ENCODE measurements around the gene ABHD12B. TPM values are rescaled to one million over a fixed set of nuclear protein-coding genes. Genes with fewer than 3 reads are reported as not detected.
A peak's percentile ranks its signal among the peaks of the same experiment; 100 is the strongest.
"Not testable (repeated sequence)": the region's sequence is repeated elsewhere in the genome, so short reads cannot be mapped to it uniquely, and the experiment has no call there.

The ABHD12B gene
- total RNA-seq, 2 donors from 2014 or later = 0.80 to 55.0 TPM

- Mint-ChIP-seq H3K9me3 (no peaks in the 10 kb centered on the region), H3K27ac (no peak overlapping the region), H3K27me3 (ENCODE audit: insufficient read depth) (peaks cover 2% of the 10 kb centered on the region), H3K4me3 (no peak overlapping the region), H3K4me1 (peaks cover 22% of the 10 kb centered on the region), H3K36me3 (ENCODE audit: low read depth) (peaks cover 2% of the 10 kb centered on the region)
- Histone ChIP-seq H3K9me3 (ENCODE audit: control insufficient read depth, low read length) (no peaks in the 10 kb centered on the region), H3K27me3 (ENCODE audit: control insufficient read depth, insufficient read depth, low read length, poor library complexity, severe bottlenecking) (no peaks in the 10 kb centered on the region), H3K27ac (ENCODE audit: low read depth, low read length) (no peak overlapping the region), H3K36me3 (ENCODE audit: control insufficient read depth, insufficient read depth, low read length) (no peaks in the 10 kb centered on the region), H3K9ac (ENCODE audit: extremely low read depth, low read length, poor library complexity, severe bottlenecking) (no peak overlapping the region), H3K4me1 (ENCODE audit: control insufficient read depth, insufficient read depth, low read length) (no peaks in the 10 kb centered on the region), H3K4me3 (ENCODE audit: low read length) (no peak overlapping the region)
- no peak for TF ChIP-seq CTCF (conservative IDR thresholded peaks at IDR 0.05)
- 100% methylated on average over 1 of the region's 1 CpG; no CpG with 5 or more reads in 1 of the 2 experiments for WGBS, 2 experiments (ENCODE audit: insufficient coverage in 1 of 2, insufficient read length in 1 of 2)
- no peak for DNase-seq
These were observed 12.0 kb downstream of the ABHD12B start for GRCh38 chr14:50883827-50884197.

GRCh38 chr14:50887476-50887875 is 15.6 kb downstream of the ABHD12B start:
- H3K27ac Mint-ChIP-seq = no peak overlapping the region
- no peaks in the 10 kb centered on the region for H3K9me3 ChIP-seq (ENCODE audit: control insufficient read depth, low read length)
- no peaks in the 10 kb centered on the region for H3K9me3 Mint-ChIP-seq
- H3K4me1 Mint-ChIP-seq = peaks cover 25% of the 10 kb centered on the region
- no peaks in the 10 kb centered on the region for H3K4me1 ChIP-seq (ENCODE audit: control insufficient read depth, insufficient read depth, low read length)
- H3K27ac ChIP-seq (ENCODE audit: low read depth, low read length) = no peak overlapping the region
- no peaks in the 10 kb centered on the region for H3K36me3 ChIP-seq (ENCODE audit: control insufficient read depth, insufficient read depth, low read length)
- no peaks in the 10 kb centered on the region for H3K27me3 ChIP-seq (ENCODE audit: control insufficient read depth, insufficient read depth, low read length, poor library complexity, severe bottlenecking)
- H3K4me3 ChIP-seq (ENCODE audit: low read length) = no peak overlapping the region
- TF ChIP-seq CTCF (conservative IDR thresholded peaks at IDR 0.05) = no peak
- no peak overlapping the region for H3K9ac ChIP-seq (ENCODE audit: extremely low read depth, low read length, poor library complexity, severe bottlenecking)
- no peak for DNase-seq
- peaks cover 2% of the 10 kb centered on the region for H3K27me3 Mint-ChIP-seq (ENCODE audit: insufficient read depth)
- peaks cover 4% of the 10 kb centered on the region for H3K36me3 Mint-ChIP-seq (ENCODE audit: low read depth)
- no peak overlapping the region for H3K4me3 Mint-ChIP-seq

GRCh38 chr14:50892255-50892654 is 20.4 kb downstream of the ABHD12B start:
- H3K4me1 ChIP-seq (ENCODE audit: control insufficient read depth, insufficient read depth, low read length) = peaks cover 2% of the 10 kb centered on the region
- Mint-ChIP-seq H3K27me3 (ENCODE audit: insufficient read depth) (peaks cover 2% of the 10 kb centered on the region), H3K9me3 (peaks cover 3% of the 10 kb centered on the region), H3K4me1 (peaks cover 34% of the 10 kb centered on the region), H3K27ac (peak overlapping the region; percentile 68), H3K36me3 (ENCODE audit: low read depth) (peaks cover 4% of the 10 kb centered on the region), H3K4me3 (no peak overlapping the region)
- H3K27ac ChIP-seq (ENCODE audit: low read depth, low read length) = no peak overlapping the region
- peak; percentile 86 for DNase-seq
- H3K36me3 ChIP-seq (ENCODE audit: control insufficient read depth, insufficient read depth, low read length) = no peaks in the 10 kb centered on the region
- no peaks in the 10 kb centered on the region for H3K27me3 ChIP-seq (ENCODE audit: control insufficient read depth, insufficient read depth, low read length, poor library complexity, severe bottlenecking)
- TF ChIP-seq CTCF (conservative IDR thresholded peaks at IDR 0.05) = no peak
- no peak overlapping the region for H3K4me3 ChIP-seq (ENCODE audit: low read length)
- WGBS, 2 experiments (ENCODE audit: insufficient coverage in 1 of 2, insufficient read length in 1 of 2) = 60% methylated on average over 5 of the region's 5 CpGs; no CpG with 5 or more reads in 1 of the 2 experiments
- no peaks in the 10 kb centered on the region for H3K9me3 ChIP-seq (ENCODE audit: control insufficient read depth, low read length)
- H3K9ac ChIP-seq (ENCODE audit: extremely low read depth, low read length, poor library complexity, severe bottlenecking) = no peak overlapping the region

GRCh38 chr14:50896421-50896820 is 24.6 kb downstream of the ABHD12B start:
- not testable (repeated sequence) for H3K27me3 Mint-ChIP-seq (ENCODE audit: insufficient read depth); H3K9me3 Mint-ChIP-seq; DNase-seq; H3K9ac ChIP-seq (ENCODE audit: extremely low read depth, low read length, poor library complexity, severe bottlenecking); H3K36me3 Mint-ChIP-seq (ENCODE audit: low read depth); H3K4me3 ChIP-seq (ENCODE audit: low read length); H3K27me3 ChIP-seq (ENCODE audit: control insufficient read depth, insufficient read depth, low read length, poor library complexity, severe bottlenecking); H3K4me1 ChIP-seq (ENCODE audit: control insufficient read depth, insufficient read depth, low read length); H3K36me3 ChIP-seq (ENCODE audit: control insufficient read depth, insufficient read depth, low read length); H3K27ac ChIP-seq (ENCODE audit: low read depth, low read length); H3K9me3 ChIP-seq (ENCODE audit: control insufficient read depth, low read length)
- H3K27ac Mint-ChIP-seq = peak overlapping the region; percentile 92
- 37% methylated on average over 4 of the region's 7 CpGs; no CpG with 5 or more reads in 1 of the 2 experiments for WGBS, 2 experiments (ENCODE audit: insufficient coverage in 1 of 2, insufficient read length in 1 of 2)
- peaks cover 49% of the 10 kb centered on the region for H3K4me1 Mint-ChIP-seq
- peak overlapping the region; percentile 68 for H3K4me3 Mint-ChIP-seq

GRCh38 chr14:50897005-50897404 is 25.2 kb downstream of the ABHD12B start:
- not testable (repeated sequence) for H3K36me3 Mint-ChIP-seq (ENCODE audit: low read depth); H3K27ac ChIP-seq (ENCODE audit: low read depth, low read length); H3K9ac ChIP-seq (ENCODE audit: extremely low read depth, low read length, poor library complexity, severe bottlenecking); H3K9me3 Mint-ChIP-seq; H3K27me3 ChIP-seq (ENCODE audit: control insufficient read depth, insufficient read depth, low read length, poor library complexity, severe bottlenecking); H3K4me1 ChIP-seq (ENCODE audit: control insufficient read depth, insufficient read depth, low read length); H3K4me3 ChIP-seq (ENCODE audit: low read length); H3K9me3 ChIP-seq (ENCODE audit: control insufficient read depth, low read length); H3K27me3 Mint-ChIP-seq (ENCODE audit: insufficient read depth); H3K36me3 ChIP-seq (ENCODE audit: control insufficient read depth, insufficient read depth, low read length); DNase-seq
- peak overlapping the region; percentile 68 for H3K4me3 Mint-ChIP-seq
- peaks cover 47% of the 10 kb centered on the region for H3K4me1 Mint-ChIP-seq
- WGBS, 2 experiments (ENCODE audit: insufficient coverage in 1 of 2, insufficient read length in 1 of 2) = 100% methylated on average over 1 of the region's 1 CpG; no CpG with 5 or more reads in 1 of the 2 experiments
- H3K27ac Mint-ChIP-seq = peak overlapping the region; percentile 92

Measured in endodermal cell (in vitro differentiated cells).